WTC11 (cell line): ENCODE data around the gene PLIN1. TPM values are rescaled to one million over a fixed set of nuclear protein-coding genes. Genes with fewer than 3 reads are reported as not detected.
A peak's percentile ranks its signal among the peaks of the same experiment; 100 is the strongest.

Source experiments
- ATAC-seq: fragments of 200-7000 bp; cut with Tn5 transposase; 2 replicates; pipeline ENCODE4 v1.10.0; 2021; ENCODE audit warnings: mild to moderate bottlenecking, moderate library complexity
- CTCF ChIA-PET: fragments of 300-600 bp; sonication (Branson Sonifier 250); formaldehyde crosslinking; loops from one replicate; lab custom pipeline; 2021; ENCODE audit warnings: antibody characterized with exemption; lab: Charles Lee
- POLR2A ChIA-PET: fragments of 350-600 bp; sonication (Branson Sonifier 250); formaldehyde crosslinking; loops from one replicate; lab custom pipeline; 2021; ENCODE audit warnings: antibody characterized with exemption; lab: Charles Lee
- DNase-seq: peaks from one replicate; pipeline ENCODE4 v3.0.0; 2021; ENCODE audit warnings: low spot score
- H3K27ac Mint-ChIP-seq: 2 replicates; pipeline ENCODE4 v1.8.0; 2021; ENCODE audit warnings: mixed read lengths
- H3K27me3 Mint-ChIP-seq: 2 replicates; pipeline ENCODE4 v1.8.0; 2021; ENCODE audit warnings: low read depth, mild to moderate bottlenecking, moderate library complexity, mixed read lengths
- H3K36me3 Mint-ChIP-seq: 2 replicates; pipeline ENCODE4 v1.8.0; 2021; ENCODE audit warnings: mixed read lengths
- H3K4me1 Mint-ChIP-seq: 2 replicates; pipeline ENCODE4 v1.8.0; 2022; ENCODE audit warnings: mixed read lengths
- H3K4me3 Mint-ChIP-seq: 2 replicates; pipeline ENCODE4 v1.8.0; 2021; ENCODE audit warnings: mild to moderate bottlenecking, moderate library complexity, mixed read lengths
- H3K9me3 Mint-ChIP-seq: 2 replicates; pipeline ENCODE4 v1.8.0; 2021; ENCODE audit warnings: mixed read lengths
- AFF4 ChIP-seq: sonication (generic); formaldehyde crosslinking; IDR thresholded peaks from 2 replicates; pipeline ENCODE4 v1.8.1; 2023; ENCODE audit warnings: mild to moderate bottlenecking, missing genetic modification reagents, borderline replicate concordance
- CBFB ChIP-seq: sonication (generic); formaldehyde crosslinking; IDR thresholded peaks from 2 replicates; pipeline ENCODE4 v1.8.1; 2022; ENCODE audit warnings: mild to moderate bottlenecking, low read depth, missing genetic modification reagents
- CREB1 ChIP-seq: sonication (generic); formaldehyde crosslinking; IDR thresholded peaks from 2 replicates; pipeline ENCODE4 v1.8.0; 2023; ENCODE audit warnings: mild to moderate bottlenecking, missing genetic modification reagents
- EMX1 ChIP-seq: fragments of 250-450 bp; sonication (Bioruptor Pico); IDR thresholded peaks from 2 replicates; pipeline ENCODE4 v1.8.0; 2021; ENCODE audit warnings: mild to moderate bottlenecking
- ERG ChIP-seq: fragments of 250-450 bp; sonication (Bioruptor Pico); IDR thresholded peaks from 2 replicates; pipeline ENCODE4 v1.8.0; 2021; ENCODE audit warnings: mild to moderate bottlenecking
- ESRRA ChIP-seq: sonication (generic); formaldehyde crosslinking; IDR thresholded peaks from 2 replicates; pipeline ENCODE4 v1.8.1; 2022; ENCODE audit warnings: mild to moderate bottlenecking, missing genetic modification reagents, borderline replicate concordance
- ETV6 ChIP-seq: sonication (generic); formaldehyde crosslinking; IDR thresholded peaks from 2 replicates; pipeline ENCODE4 v1.8.1; 2022; ENCODE audit warnings: mild to moderate bottlenecking, missing genetic modification reagents
- FOXK1 ChIP-seq: sonication (generic); formaldehyde crosslinking; IDR thresholded peaks from 2 replicates; pipeline ENCODE4 v1.8.0; 2022; ENCODE audit warnings: mild to moderate bottlenecking, moderate library complexity, missing genetic modification reagents
- FOXP1 ChIP-seq: sonication (generic); formaldehyde crosslinking; IDR thresholded peaks from 2 replicates; pipeline ENCODE4 v1.8.0; 2022; ENCODE audit warnings: missing genetic modification reagents, mild to moderate bottlenecking, moderate library complexity, borderline replicate concordance
- FOXP4 ChIP-seq: sonication (generic); formaldehyde crosslinking; IDR thresholded peaks from 2 replicates; pipeline ENCODE4 v1.8.0; 2022; ENCODE audit warnings: mild to moderate bottlenecking, missing genetic modification reagents
- GABPB1 ChIP-seq: sonication (generic); formaldehyde crosslinking; IDR thresholded peaks from 2 replicates; pipeline ENCODE4 v1.8.1; 2023; ENCODE audit warnings: mild to moderate bottlenecking, missing genetic modification reagents
- HMGXB4 ChIP-seq: sonication (generic); formaldehyde crosslinking; IDR thresholded peaks from 2 replicates; pipeline ENCODE4 v1.8.1; 2023; ENCODE audit warnings: mild to moderate bottlenecking, moderate library complexity, missing genetic modification reagents
- JUN ChIP-seq: sonication (generic); formaldehyde crosslinking; IDR thresholded peaks from 2 replicates; pipeline ENCODE4 v1.8.0; 2023; ENCODE audit warnings: mild to moderate bottlenecking, missing genetic modification reagents
- KAT7 ChIP-seq: sonication (generic); formaldehyde crosslinking; IDR thresholded peaks from 2 replicates; pipeline ENCODE4 v1.8.1; 2023; ENCODE audit warnings: missing genetic modification reagents, mild to moderate bottlenecking, borderline replicate concordance
- MLX ChIP-seq: sonication (generic); formaldehyde crosslinking; IDR thresholded peaks from 2 replicates; pipeline ENCODE4 v1.8.1; 2023; ENCODE audit warnings: mild to moderate bottlenecking, missing genetic modification reagents, moderate library complexity
- MYBL2 ChIP-seq: sonication (generic); formaldehyde crosslinking; IDR thresholded peaks from 2 replicates; pipeline ENCODE4 v1.8.1; 2023; ENCODE audit warnings: mild to moderate bottlenecking, moderate library complexity, missing genetic modification reagents
- NFE2L1 ChIP-seq: sonication (generic); formaldehyde crosslinking; IDR thresholded peaks from 2 replicates; pipeline ENCODE4 v1.8.1; 2023; ENCODE audit warnings: missing genetic modification reagents
- SMAD3 ChIP-seq: sonication (generic); formaldehyde crosslinking; IDR thresholded peaks from 2 replicates; pipeline ENCODE4 v1.8.0; 2022; ENCODE audit warnings: missing genetic modification reagents, mild to moderate bottlenecking, borderline replicate concordance
- SMAD4 ChIP-seq: sonication (generic); formaldehyde crosslinking; IDR thresholded peaks from 2 replicates; pipeline ENCODE4 v1.8.0; 2022; ENCODE audit warnings: mild to moderate bottlenecking, missing genetic modification reagents
- TP53 ChIP-seq: sonication (generic); formaldehyde crosslinking; IDR thresholded peaks from 2 replicates; pipeline ENCODE4 v1.8.1; 2023; ENCODE audit warnings: mild to moderate bottlenecking, missing genetic modification reagents
- ZNF232 ChIP-seq: sonication (generic); formaldehyde crosslinking; IDR thresholded peaks from 2 replicates; pipeline ENCODE4 v1.8.0; 2022; ENCODE audit warnings: mild to moderate bottlenecking, missing genetic modification reagents
- ZNF263 ChIP-seq: sonication (generic); formaldehyde crosslinking; IDR thresholded peaks from 2 replicates; pipeline ENCODE4 v1.8.1; 2022; ENCODE audit warnings: low read depth, mild to moderate bottlenecking, moderate library complexity, missing genetic modification reagents
- ZNF423 ChIP-seq: fragments of 250-450 bp; sonication (Bioruptor Pico); IDR thresholded peaks from 2 replicates; pipeline ENCODE4 v2.1.2; 2022; ENCODE audit warnings: mild to moderate bottlenecking, moderate library complexity
- ZSCAN18 ChIP-seq: fragments of 250-450 bp; sonication (Bioruptor Pico); IDR thresholded peaks from 2 replicates; pipeline ENCODE4 v2.1.2; 2022; ENCODE audit warnings: mild to moderate bottlenecking, moderate library complexity
- total RNA-seq: library from RNA; stranded (reverse); gene quantifications from 3 replicates; pipeline ENCODE4 v1.2.3, GENCODE V29; 2021

Gene PLIN1
- total RNA-seq, 1 experiment from 2014 or later, result 0.70 TPM

- TF ChIP-seq ERG (CRISPR knock-in tag), result peak; percentile 16; the same call in 1 of the 2 replicates
- TF ChIP-seq FOXK1 (CRISPR knock-in tag), result peak; percentile 29; the same call in 1 of the 2 replicates
- TF ChIP-seq GABPB1 (CRISPR knock-in tag), result peak; percentile 38; the same call in 1 of the 2 replicates
- peak; percentile 88; the same call in 1 of the 2 replicates for TF ChIP-seq HMGXB4
- 0 out of 2 replicates have a peak, but pooled peaks have one; percentile 39 for TF ChIP-seq NFE2L1 (CRISPR knock-in tag)
- no peak for TF ChIP-seq SMAD4
- TF ChIP-seq, all 79 proteins: peak for 14
Measured at GRCh38 chr15:89654847-89655805, 24.0 kb downstream of the PLIN1 start, which contains the start of gene KIF7 (continued).

- Mint-ChIP-seq H3K27me3 (peaks cover 19% of the 10 kb centered on the region), H3K9me3 (no peaks in the 10 kb centered on the region), H3K36me3 (peaks cover 7% of the 10 kb centered on the region; the same call in 1 of the 2 replicates), H3K4me3 (peak overlapping the region; percentile 84), H3K27ac (0 out of 2 replicates have a peak overlapping the region, but pooled peaks have one; percentile 33), H3K4me1 (peaks cover 10% of the 10 kb centered on the region)
- DNase-seq, result no peak
- ChIA-PET CTCF (interaction anchor here (0.6 to 1.1 kb wide), 2 partner anchors 25 to 86 kb away, joined by 3 read pairs; no protein-coding TSS in a partner anchor), POLR2A (no interaction called here)
- ATAC-seq, result no peak
- TF ChIP-seq TP53 (CRISPR knock-in tag), result no peak
- no peak for TF ChIP-seq ZSCAN18 (CRISPR knock-in tag)
- TF ChIP-seq MYBL2 (CRISPR knock-in tag), result no peak
- TF ChIP-seq KAT7 (CRISPR knock-in tag), result no peak
- no peak for TF ChIP-seq FOXP1 (CRISPR knock-in tag)
- TF ChIP-seq ZNF263 (CRISPR knock-in tag), result no peak
- TF ChIP-seq SMAD3 (CRISPR knock-in tag), result no peak
- no peak for TF ChIP-seq ETV6
- TF ChIP-seq MLX (CRISPR knock-in tag), result no peak
- TF ChIP-seq CREB1 (CRISPR knock-in tag), result no peak
- TF ChIP-seq AFF4 (CRISPR knock-in tag), result no peak
- TF ChIP-seq JUN (CRISPR knock-in tag), result no peak
- TF ChIP-seq ESRRA (CRISPR knock-in tag), result no peak
- no peak for TF ChIP-seq FOXP4 (CRISPR knock-in tag)
- TF ChIP-seq ZNF232, result no peak
- TF ChIP-seq CBFB (CRISPR knock-in tag), result no peak
- no peak for TF ChIP-seq EMX1
- no peak for TF ChIP-seq ZNF423
Measured at GRCh38 chr15:89654301-89654761, 24.8 kb downstream of the PLIN1 start.
